Fibroblast of lung (primary cell): ENCODE measurements around the gene SLC28A1. TPM values are rescaled to one million over a fixed set of nuclear protein-coding genes. Genes with fewer than 3 reads are reported as not detected.

ENCODE experiments used
- DNase-seq, 2 donors: peaks; one replicate each; pipeline versions ENCODE4 v3.0.0 to v3.0.0-alpha.2; 2010; ENCODE audit warnings: low read depth in 2 of 2
- H2AFZ ChIP-seq: 2 replicates; pipeline ENCODE4 v1.5.1; 2012; ENCODE audit warnings: low read length, control low read depth, inconsistent platforms
- H3K27ac ChIP-seq: 2 replicates; pipeline ENCODE4 v1.5.1; 2011; ENCODE audit warnings: low read length, control low read depth; ENCODE audit not compliant: insufficient read depth
- H3K27me3 ChIP-seq: 2 replicates; pipeline ENCODE4 v1.5.1; 2011; ENCODE audit warnings: mild to moderate bottlenecking, low read length; ENCODE audit not compliant: control insufficient read depth, insufficient read depth
- H3K36me3 ChIP-seq: 2 replicates; pipeline ENCODE4 v1.5.1; 2011; ENCODE audit warnings: low read length; ENCODE audit not compliant: control insufficient read depth, insufficient read depth
- H3K4me1 ChIP-seq: 2 replicates; pipeline ENCODE4 v1.5.1; 2011; ENCODE audit warnings: low read length; ENCODE audit not compliant: control insufficient read depth, insufficient read depth; ENCODE audit errors: extremely low read depth
- H3K4me2 ChIP-seq: 2 replicates; pipeline ENCODE4 v1.5.1; 2011; ENCODE audit warnings: low read length, control low read depth; ENCODE audit not compliant: insufficient read depth; ENCODE audit errors: extremely low read depth
- H3K4me3 ChIP-seq, 4 experiments: fragments of 200-600 bp in 1 of 4; sonication (generic) in 1 of 4; replicated peaks in 1 of 4; 2 replicates each; pipeline ENCODE4 v1.5.1; 2011 to 2016; ENCODE audit warnings: low read length in 4 of 4, low read depth in 3 of 4, mild to moderate bottlenecking in 3 of 4, control low read depth in 2 of 4, inconsistent platforms in 1 of 4, mixed read lengths in 1 of 4; ENCODE audit not compliant: insufficient read depth in 1 of 4; ENCODE audit errors: control extremely low read depth in 1 of 4
- H3K79me2 ChIP-seq: 2 replicates; pipeline ENCODE4 v1.5.1; 2012; ENCODE audit warnings: mild to moderate bottlenecking, low read length, inconsistent platforms; ENCODE audit not compliant: control insufficient read depth, insufficient read depth
- H3K9ac ChIP-seq: 2 replicates; pipeline ENCODE4 v1.5.1; 2011; ENCODE audit warnings: mild to moderate bottlenecking, low read length, control low read depth; ENCODE audit not compliant: insufficient read depth
- H3K9me3 ChIP-seq: 2 replicates; pipeline ENCODE4 v1.5.1; 2012; ENCODE audit warnings: low read depth, low read length; ENCODE audit not compliant: control insufficient read depth, insufficient read depth
- H4K20me1 ChIP-seq: 2 replicates; pipeline ENCODE4 v1.5.1; 2011; ENCODE audit warnings: low read length; ENCODE audit not compliant: control insufficient read depth, insufficient read depth; ENCODE audit errors: extremely low read depth
- CTCF ChIP-seq, 2 donors: IDR thresholded peaks in 1 of 2; conservative IDR thresholded peaks in 1 of 2; 1 replicate in 1 of 2; 2 replicates in 1 of 2; pipeline ENCODE4 v1.5.1; 2011 to 2012; ENCODE audit warnings: low read length in 2 of 2, control low read depth in 1 of 2, inconsistent platforms in 1 of 2, low read depth in 1 of 2, mild to moderate bottlenecking in 1 of 2
- EZH2 ChIP-seq: IDR thresholded peaks from 2 replicates; pipeline ENCODE4 v1.5.1; 2012; ENCODE audit warnings: low read length, control low read depth, mild to moderate bottlenecking; ENCODE audit errors: missing control alignments
- polyA plus RNA-seq, 2 donors: library from polyadenylated mRNA; depleted of rRNA in 1 of 2; stranded (reverse) in 1 of 2; unstranded in 1 of 2; fragments of >200 nt; gene quantifications; 2 replicates each; pipeline ENCODE4 v1.2.1, GENCODE V29; 2011 to 2012; ENCODE audit warnings: missing spikeins in 1 of 2
- total RNA-seq: library from RNA; depleted of rRNA; stranded (reverse); fragments of >200 nt; gene quantifications from 2 replicates; pipeline ENCODE4 v1.2.1, GENCODE V29; 2014

Gene SLC28A1
- total and polyA plus RNA-seq, 2 donors (not counting 1 experiment from before 2014, with no cell fraction given), result not detected

- TF ChIP-seq CTCF (conservative IDR thresholded peaks at IDR 0.05 in 1 of 2, IDR thresholded peaks at IDR 0.05 in 1 of 2; ENCODE audit: low read depth in 1 of 2, low read length in 2 of 2) (no peak), EZH2 (no peak)
- H3K36me3 ChIP-seq, result no peaks in the 10 kb centered on the region
- no peak for DNase-seq
- no peak overlapping the region for H2AFZ ChIP-seq
- no peaks in the 10 kb centered on the region for H3K27me3 ChIP-seq
- H3K4me2 ChIP-seq, result no peak overlapping the region
- no peak overlapping the region for H3K4me3 ChIP-seq
- H3K9me3 ChIP-seq, result no peaks in the 10 kb centered on the region
- no peaks in the 10 kb centered on the region for H3K4me1 ChIP-seq
- H3K27ac ChIP-seq, result no peak overlapping the region
- no peak overlapping the region for H3K9ac ChIP-seq
- no peaks in the 10 kb centered on the region for H3K79me2 ChIP-seq
- H4K20me1 ChIP-seq, result no peaks in the 10 kb centered on the region
Measured at GRCh38 chr15:84962955-84963354, 78.5 kb downstream of the SLC28A1 start.

GRCh38 chr15:84967380-84967779 is 82.9 kb downstream of the SLC28A1 start:
- no peak overlapping the region for H3K4me2 ChIP-seq
- H3K27ac ChIP-seq, result no peak overlapping the region
- no peaks in the 10 kb centered on the region for H3K36me3 ChIP-seq
- DNase-seq, result no peak
- no peaks in the 10 kb centered on the region for H3K4me1 ChIP-seq
- no peaks in the 10 kb centered on the region for H3K79me2 ChIP-seq
- no peaks in the 10 kb centered on the region for H3K9me3 ChIP-seq
- no peak overlapping the region for H3K9ac ChIP-seq
- H3K27me3 ChIP-seq, result peaks cover 8% of the 10 kb centered on the region
- no peaks in the 10 kb centered on the region for H4K20me1 ChIP-seq
- no peak overlapping the region for H2AFZ ChIP-seq
- no peak for TF ChIP-seq CTCF (conservative IDR thresholded peaks at IDR 0.05 in 1 of 2, IDR thresholded peaks at IDR 0.05 in 1 of 2; ENCODE audit: low read depth in 1 of 2, low read length in 2 of 2)
- no peak for TF ChIP-seq EZH2
- H3K4me3 ChIP-seq, result no peak overlapping the region

GRCh38 chr15:84968301-84968700 is 83.8 kb downstream of the SLC28A1 start:
- no peak overlapping the region for H3K4me3 ChIP-seq
- no peak for TF ChIP-seq EZH2

More at GRCh38 chr15:84968301-84968700, 83.8 kb downstream of the SLC28A1 start:
- no peak overlapping the region for H3K27ac ChIP-seq
- no peaks in the 10 kb centered on the region for H3K79me2 ChIP-seq
- no peaks in the 10 kb centered on the region for H3K4me1 ChIP-seq
- no peak overlapping the region for H3K4me2 ChIP-seq
- H2AFZ ChIP-seq, result no peak overlapping the region
- H3K9me3 ChIP-seq, result no peaks in the 10 kb centered on the region
- peaks cover 8% of the 10 kb centered on the region for H3K27me3 ChIP-seq
- no peak overlapping the region for H3K9ac ChIP-seq
- no peak for DNase-seq
- H4K20me1 ChIP-seq, result no peaks in the 10 kb centered on the region
- H3K36me3 ChIP-seq, result no peaks in the 10 kb centered on the region
